Suprapubic skin (tissue), 4 donors: ENCODE measurements around the gene CDA. TPM values are rescaled to one million over a fixed set of nuclear protein-coding genes. Genes with fewer than 3 reads are reported as not detected.

ENCODE experiments used
- DNase-seq, 2 donors: peaks; one replicate each; pipeline ENCODE4 v3.0.0-alpha.2; 2019; ENCODE audit warnings: low spot score in 2 of 2
- H3K27ac ChIP-seq: fragments of 200-600 bp; sonication (generic); one replicate; pipeline ENCODE4 v1.5.1; 2019
- H3K27me3 ChIP-seq: fragments of 200-600 bp; sonication (generic); one replicate; pipeline ENCODE4 v1.5.1; 2019
- H3K36me3 ChIP-seq: fragments of 200-600 bp; sonication (generic); one replicate; pipeline ENCODE4 v1.5.1; 2019
- H3K4me1 ChIP-seq: fragments of 200-600 bp; sonication (generic); one replicate; pipeline ENCODE4 v1.5.1; 2019
- H3K4me3 ChIP-seq: fragments of 200-600 bp; sonication (generic); one replicate; pipeline ENCODE4 v1.5.1; 2019; ENCODE audit warnings: mild to moderate bottlenecking
- H3K9me3 ChIP-seq: fragments of 200-600 bp; sonication (generic); one replicate; pipeline ENCODE4 v1.5.1; 2019
- CTCF ChIP-seq, 2 donors: fragments of 200-600 bp in 1 of 2; fragments of 450-650 bp in 1 of 2; sonication (generic) in 1 of 2; IDR thresholded peaks; one replicate each; pipeline ENCODE4 v1.5.1; 2016 to 2019; ENCODE audit warnings: antibody characterized with exemption in 2 of 2, mild to moderate bottlenecking in 1 of 2, moderate library complexity in 1 of 2
- EP300 ChIP-seq: sonication (generic); formaldehyde crosslinking; IDR thresholded peaks from one replicate; pipeline ENCODE4 v1.6.1; 2017; ENCODE audit warnings: antibody characterized with exemption
- POLR2A ChIP-seq, 2 donors: fragments of 450-650 bp; IDR thresholded peaks; one replicate each; pipeline ENCODE4 v1.6.1; 2017; ENCODE audit warnings: antibody characterized with exemption in 2 of 2, mild to moderate bottlenecking in 2 of 2, moderate library complexity in 2 of 2
- POLR2AphosphoS5 ChIP-seq, 3 donors: sonication (generic); formaldehyde crosslinking; IDR thresholded peaks; one replicate each; pipeline ENCODE4 v1.6.1; 2017; ENCODE audit warnings: antibody characterized with exemption in 3 of 3
- WGBS: methylation state at CpG from one replicate; pipeline ENCODE4 v1.1.5; 2018; 5-methylcytosine and 5-hydroxymethylcytosine counted together
- total RNA-seq, 4 donors: library from RNA; depleted of rRNA; stranded (reverse); fragments of >200 nt; gene quantifications; one replicate each; pipeline ENCODE4 v1.1.0, GENCODE V29; 2016

CDA gene
- total RNA-seq, 4 donors from 2014 or later = 13.1 to 24.2 (median 15.7) TPM

GRCh38 chr1:20619999-20620398 lies 31.1 kb downstream of the CDA start:
- TF ChIP-seq POLR2AphosphoS5 (IDR thresholded peaks at IDR 0.05) (no peak), CTCF (IDR thresholded peaks at IDR 0.05) (no peak), POLR2A (IDR thresholded peaks at IDR 0.05) (no peak), EP300 (no peak)
- 88% methylated on average over 1 of the region's 1 CpG for WGBS
- H3K36me3 ChIP-seq = no peaks in the 10 kb centered on the region

GRCh38 chr1:20621012-20621411 lies 32.1 kb downstream of the CDA start:
- WGBS = 97% methylated on average over 6 of the region's 6 CpGs

More at GRCh38 chr1:20619999-20620398, 31.1 kb downstream of the CDA start:
- no peak for DNase-seq
- Histone ChIP-seq H3K9me3 (no peaks in the 10 kb centered on the region), H3K27ac (no peak overlapping the region), H3K27me3 (no peaks in the 10 kb centered on the region), H3K4me1 (peaks cover 4% of the 10 kb centered on the region), H3K4me3 (no peak overlapping the region)

GRCh38 chr1:20624709-20625108 lies 35.8 kb downstream of the CDA start:
- TF ChIP-seq POLR2A (IDR thresholded peaks at IDR 0.05) (no peak), POLR2AphosphoS5 (IDR thresholded peaks at IDR 0.05) (no peak), CTCF (IDR thresholded peaks at IDR 0.05) (no peak), EP300 (no peak)
- H3K36me3 ChIP-seq = no peaks in the 10 kb centered on the region

More at GRCh38 chr1:20621012-20621411, 32.1 kb downstream of the CDA start:
- TF ChIP-seq POLR2A (IDR thresholded peaks at IDR 0.05) = no peak
- TF ChIP-seq POLR2AphosphoS5 (IDR thresholded peaks at IDR 0.05) = no peak
- TF ChIP-seq EP300 = no peak
- no peak for TF ChIP-seq CTCF (IDR thresholded peaks at IDR 0.05)
- peaks cover 4% of the 10 kb centered on the region for H3K4me1 ChIP-seq
- no peaks in the 10 kb centered on the region for H3K9me3 ChIP-seq
- H3K27ac ChIP-seq = no peak overlapping the region
- DNase-seq = no peak
- H3K27me3 ChIP-seq = no peaks in the 10 kb centered on the region
- H3K4me3 ChIP-seq = no peak overlapping the region
- no peaks in the 10 kb centered on the region for H3K36me3 ChIP-seq

GRCh38 chr1:20625176-20626097 lies 36.5 kb downstream of the CDA start:
- 76% methylated on average over 3 of the region's 3 CpGs for WGBS
- no peaks in the 10 kb centered on the region for H3K4me1 ChIP-seq
- no peaks in the 10 kb centered on the region for H3K9me3 ChIP-seq
- no peak for TF ChIP-seq EP300
- TF ChIP-seq POLR2A (IDR thresholded peaks at IDR 0.05) = no peak
- TF ChIP-seq POLR2AphosphoS5 (IDR thresholded peaks at IDR 0.05) = no peak
- TF ChIP-seq CTCF (IDR thresholded peaks at IDR 0.05) = no peak
- H3K27me3 ChIP-seq = no peaks in the 10 kb centered on the region
- H3K4me3 ChIP-seq = no peak overlapping the region
- H3K36me3 ChIP-seq = no peaks in the 10 kb centered on the region
- H3K27ac ChIP-seq = no peak overlapping the region
- no peak for DNase-seq

More at GRCh38 chr1:20624709-20625108, 35.8 kb downstream of the CDA start:
- Histone ChIP-seq H3K4me3 (no peak overlapping the region), H3K27me3 (no peaks in the 10 kb centered on the region), H3K27ac (no peak overlapping the region), H3K4me1 (no peaks in the 10 kb centered on the region), H3K9me3 (no peaks in the 10 kb centered on the region)
- WGBS = 84% methylated on average over 1 of the region's 1 CpG
- DNase-seq = no peak

GRCh38 chr1:20626098-20626427 lies 37.2 kb downstream of the CDA start:
- TF ChIP-seq CTCF (IDR thresholded peaks at IDR 0.05) (no peak), EP300 (no peak), POLR2AphosphoS5 (IDR thresholded peaks at IDR 0.05) (no peak), POLR2A (IDR thresholded peaks at IDR 0.05) (no peak)
- no peaks in the 10 kb centered on the region for H3K9me3 ChIP-seq
- no peak overlapping the region for H3K4me3 ChIP-seq
- H3K4me1 ChIP-seq = no peaks in the 10 kb centered on the region
- H3K36me3 ChIP-seq = no peaks in the 10 kb centered on the region
- 80% methylated on average over 1 of the region's 1 CpG for WGBS
- H3K27ac ChIP-seq = no peak overlapping the region
- no peaks in the 10 kb centered on the region for H3K27me3 ChIP-seq
- DNase-seq = no peak
